SK-N-SH treated with all-trans-retinoic acid at 6 μM for 48 hours (cell line): ENCODE measurements around the gene DGKG.

Experiments used
- ARNTL ChIP-seq: fragments of 450-650 bp; formaldehyde crosslinking; IDR thresholded peaks from 2 replicates; pipeline ENCODE4 v1.5.0; 2020; ENCODE audit warnings: low read depth, mild to moderate bottlenecking, moderate library complexity, borderline replicate concordance
- RARB ChIP-seq: fragments of 250-450 bp; sonication (Bioruptor Pico); IDR thresholded peaks from 2 replicates; pipeline ENCODE4 v1.8.0; 2021; ENCODE audit warnings: mild to moderate bottlenecking, moderate library complexity
- TOX ChIP-seq: fragments of 250-450 bp; sonication (Bioruptor Pico); IDR thresholded peaks from 2 replicates; pipeline ENCODE4 v1.8.0; 2021; ENCODE audit warnings: mild to moderate bottlenecking, moderate library complexity, borderline replicate concordance

DNA sequence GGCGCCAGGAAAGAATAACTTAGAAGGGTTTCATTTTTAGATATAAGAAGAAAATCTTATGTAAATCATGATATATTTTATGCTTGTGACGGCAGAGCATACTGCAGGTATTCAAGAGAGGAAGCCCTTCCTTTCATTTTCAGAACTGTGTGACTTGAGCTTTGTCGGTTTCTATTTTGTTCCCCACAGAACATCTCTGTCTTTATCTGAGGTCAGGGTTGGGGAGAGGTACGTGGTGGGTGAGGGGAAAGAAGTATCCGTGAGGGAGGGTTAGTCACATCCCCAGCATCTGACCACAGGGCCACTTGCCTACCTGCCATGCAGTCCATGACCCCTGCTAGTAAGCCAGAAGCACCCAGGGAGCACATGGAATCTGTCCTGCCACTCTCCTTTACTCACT is 126.5 kb downstream of the DGKG start:
- TF ChIP-seq RARB (CRISPR knock-in tag) = no peak
- no peak for TF ChIP-seq ARNTL
- no peak for TF ChIP-seq TOX
